Skeletal muscle satellite cell (primary cell): ENCODE data around the gene TEAD3. TPM values are rescaled to one million over a fixed set of nuclear protein-coding genes. Genes with fewer than 3 reads are reported as not detected.

ENCODE experiments used
- small RNA-seq: library from RNA; depleted of rRNA; stranded (forward); fragments of <200 nt; gene quantifications from one replicate; pipeline ENCODE3, GENCODE V24; 2012

Gene TEAD3

Small RNA genes lying within 50 kb of the gene (small RNA-seq; reads per million reads assigned to genes)
- not detected for gene MIR7111
